ENCODE measurements around the gene RMP24.
A peak's percentile ranks its signal among the peaks of the same experiment; 100 is the strongest.
"Not testable (repeated sequence)": the region's sequence is repeated elsewhere in the genome, so short reads cannot be mapped to it uniquely, and the experiment has no call there.

Gene RMP24

GRCh38 chr18:35968278-35968880 is 4.1 kb upstream of the RMP24 start:
- no peak for DNase-seq

GRCh38 chr18:35969676-35970075 is 2.8 kb upstream of the RMP24 start:
- no peak for DNase-seq

- peak; percentile 46 for DNase-seq
Measured at GRCh38 chr18:35971661-35972196, 750 bp upstream of the RMP24 start.

- DNase-seq: no peak
Measured at GRCh38 chr18:35973650-35974049, 1.2 kb downstream of the RMP24 start.

GRCh38 chr18:35974181-35974580 is 1.7 kb downstream of the RMP24 start:
- no peak for DNase-seq

GRCh38 chr18:35979112-35979511 is 6.6 kb downstream of the RMP24 start:
- DNase-seq: no peak

GRCh38 chr18:35982409-35983114 is 10.1 kb downstream of the RMP24 start:
- no peak for DNase-seq

GRCh38 chr18:35983147-35983546 is 10.7 kb downstream of the RMP24 start:
- DNase-seq: no peak

- DNase-seq: no peak
Measured at GRCh38 chr18:35983818-35984217, 11.3 kb downstream of the RMP24 start.

- DNase-seq: no peak
Measured at GRCh38 chr18:35991696-35992095, 19.2 kb downstream of the RMP24 start.

- DNase-seq: no peak
Measured at GRCh38 chr18:35993013-35993412, 20.5 kb downstream of the RMP24 start.

GRCh38 chr18:35998967-35999366 is 26.5 kb downstream of the RMP24 start:
- no peak for DNase-seq

- DNase-seq: no peak
Measured at GRCh38 chr18:35999925-36000324, 27.4 kb downstream of the RMP24 start.

- no peak for DNase-seq
Measured at GRCh38 chr18:36006997-36007396, 34.5 kb downstream of the RMP24 start.

- no peak for DNase-seq
Measured at GRCh38 chr18:36009214-36009613, 36.7 kb downstream of the RMP24 start.

- no peak for DNase-seq
Measured at GRCh38 chr18:36012891-36013290, 40.4 kb downstream of the RMP24 start.

- no peak for DNase-seq
Measured at GRCh38 chr18:36015629-36016028, 43.1 kb downstream of the RMP24 start.

GRCh38 chr18:36017232-36017631 is 44.8 kb downstream of the RMP24 start:
- no peak for DNase-seq

- DNase-seq: no peak
Measured at GRCh38 chr18:36020174-36020711, 47.8 kb downstream of the RMP24 start.

- no peak for DNase-seq
Measured at GRCh38 chr18:36023336-36023735, 50.9 kb downstream of the RMP24 start.

- DNase-seq: not testable (repeated sequence)
Measured at GRCh38 chr18:36024241-36024640, 51.8 kb downstream of the RMP24 start.

GRCh38 chr18:36025025-36025424 is 52.5 kb downstream of the RMP24 start:
- DNase-seq: no peak

GRCh38 chr18:36028859-36029258 is 56.4 kb downstream of the RMP24 start:
- DNase-seq: no peak
